ENCODE measurements around the gene AFAP1.
"Not testable (repeated sequence)": the region's sequence is repeated elsewhere in the genome, so short reads cannot be mapped to it uniquely, and the experiment has no call there.

AFAP1 gene

GRCh38 chr4:7944599-7945220 is 5.0 kb upstream of the AFAP1 start:
- DNase-seq: peak; percentile 50

GRCh38 chr4:7943688-7944087 is 4.0 kb upstream of the AFAP1 start:
- DNase-seq: not testable (repeated sequence)

GRCh38 chr4:7943211-7943610 is 3.5 kb upstream of the AFAP1 start:
- DNase-seq: no peak

- DNase-seq: no peak
These were observed 2.4 kb upstream of the AFAP1 start for GRCh38 chr4:7941965-7942496.

- DNase-seq: no peak
These were observed 1.7 kb upstream of the AFAP1 start for GRCh38 chr4:7941111-7941964.

- no peak for DNase-seq
These were observed 868 bp downstream of the AFAP1 start for GRCh38 chr4:7938609-7939376.

- DNase-seq: no peak
These were observed 1.4 kb downstream of the AFAP1 start for GRCh38 chr4:7938266-7938608.

- DNase-seq: no peak
These were observed 2.7 kb downstream of the AFAP1 start for GRCh38 chr4:7937006-7937405.

- peak; percentile 48 for DNase-seq
These were observed 5.8 kb downstream of the AFAP1 start for GRCh38 chr4:7933651-7934510.

- DNase-seq: no peak
These were observed 7.4 kb downstream of the AFAP1 start for GRCh38 chr4:7932287-7932686.

- DNase-seq: no peak
These were observed 10.3 kb downstream of the AFAP1 start for GRCh38 chr4:7929118-7929951.

GRCh38 chr4:7928711-7929110 is 10.9 kb downstream of the AFAP1 start:
- DNase-seq: no peak

GRCh38 chr4:7926822-7927221 is 12.8 kb downstream of the AFAP1 start:
- DNase-seq: no peak

- no peak for DNase-seq
These were observed 15.1 kb downstream of the AFAP1 start for GRCh38 chr4:7924570-7924969.

- DNase-seq: no peak
These were observed 15.5 kb downstream of the AFAP1 start for GRCh38 chr4:7924163-7924562.

GRCh38 chr4:7922466-7922865 is 17.2 kb downstream of the AFAP1 start:
- no peak for DNase-seq

GRCh38 chr4:7918981-7919380 is 20.7 kb downstream of the AFAP1 start:
- DNase-seq: no peak

GRCh38 chr4:7918187-7918586 is 21.5 kb downstream of the AFAP1 start:
- not testable (repeated sequence) for DNase-seq

- DNase-seq: no peak
These were observed 22.0 kb downstream of the AFAP1 start for GRCh38 chr4:7917669-7918068.

GRCh38 chr4:7915875-7916242 is 23.8 kb downstream of the AFAP1 start:
- DNase-seq: no peak

- no peak for DNase-seq
These were observed 26.8 kb downstream of the AFAP1 start for GRCh38 chr4:7912826-7913225.

Measured in fibroblast of skin of abdomen (primary cell).